ENCODE results near the gene ANXA2R. TPM values are rescaled to one million over a fixed set of nuclear protein-coding genes. Genes with fewer than 3 reads are reported as not detected.
A peak's percentile ranks its signal among the peaks of the same experiment; 100 is the strongest.

Gene ANXA2R
- total RNA-seq, 1 experiment from 2014 or later = 0.20 TPM

- H3K4me3 Mint-ChIP-seq = peak overlapping the region in 1 of 2 experiments; percentile 71; a peak in 3 of 5 replicates
Observed at GRCh38 chr5:43045236-43045635, 5.1 kb upstream of the ANXA2R start.

More at GRCh38 chr5:43045236-43045635, 5.1 kb upstream of the ANXA2R start:
- Histone ChIP-seq H3K23me2 (ENCODE audit: insufficient read length, low read depth, low read length, poor library complexity, severe bottlenecking) (peaks cover 14% of the 10 kb centered on the region), H2BK15ac (ENCODE audit: low read depth, low read length) (no peak overlapping the region), H3T11ph (ENCODE audit: low read length) (no peak overlapping the region), H3K79me1 (ENCODE audit: insufficient read depth, low read depth, low read length, poor library complexity, severe bottlenecking) (no peaks in the 10 kb centered on the region), H2BK5ac (ENCODE audit: insufficient read length, low read length) (no peak overlapping the region), H2AK5ac (ENCODE audit: insufficient read length, low read length) (no peak overlapping the region), H3K79me2 (ENCODE audit: insufficient read depth, low read length) (no peaks in the 10 kb centered on the region), H4K5ac (ENCODE audit: insufficient read length, low read depth, low read length) (no peak overlapping the region), H3K4me1 (ENCODE audit: insufficient read depth, low read length) (peaks cover 7% of the 10 kb centered on the region), H3K4me2 (ENCODE audit: insufficient read depth, insufficient read length, low read length) (peak overlapping the region; percentile 13), H3K9ac (ENCODE audit: extremely low read depth, insufficient read length, low read length) (no peak overlapping the region), H3K23ac (ENCODE audit: insufficient read length, low read depth, low read length) (no peak overlapping the region), H3K56ac (ENCODE audit: insufficient read length, low read depth, low read length) (no peak overlapping the region), H2BK20ac (ENCODE audit: low read depth, low read length, poor library complexity, severe bottlenecking) (no peak overlapping the region), H4K8ac (replicated peaks; ENCODE audit: insufficient read length, low read depth, low read length) (no peak overlapping the region), H2BK12ac (ENCODE audit: insufficient read length, low read depth, low read length) (no peak overlapping the region), H3K9me3 (ENCODE audit: control insufficient read depth, low read depth, low read length) (no peaks in the 10 kb centered on the region), H3K4ac (ENCODE audit: low read depth, low read length) (no peak overlapping the region), H3K27ac (ENCODE audit: insufficient read length, low read depth, low read length) (no peak overlapping the region), H2AFZ (ENCODE audit: low read length) (no peak overlapping the region), H3K14ac (ENCODE audit: insufficient read depth, low read length) (no peak overlapping the region), H3K27me3 (ENCODE audit: insufficient read depth, low read length) (peaks cover 48% of the 10 kb centered on the region), H2BK120ac (ENCODE audit: low read depth, low read length, poor library complexity, severe bottlenecking) (no peak overlapping the region), H4K91ac (ENCODE audit: insufficient read length, low read depth, low read length) (no peak overlapping the region), H3K18ac (ENCODE audit: insufficient read length, low read depth, low read length) (no peak overlapping the region), H4K20me1 (ENCODE audit: control insufficient read depth, insufficient read depth, insufficient read length) (no peaks in the 10 kb centered on the region)
- TF ChIP-seq CTCF (conservative IDR thresholded peaks at IDR 0.05) = no peak
- WGBS (ENCODE audit: extremely low coverage, insufficient read length, low lambda C conversion rate) = no CpG with 5 or more reads among the region's 4 CpGs
- peaks cover 39 to 44% of the 10 kb centered on the region in 2 experiments for H3K4me1 Mint-ChIP-seq
- peaks cover 0 to 3% of the 10 kb centered on the region in 2 experiments; a peak in 3 of 5 replicates for H3K9me3 Mint-ChIP-seq
- H3K27me3 Mint-ChIP-seq (ENCODE audit: low read depth) = peaks cover 71% of the 10 kb centered on the region
- no peaks in the 10 kb centered on the region for H3K36me3 Mint-ChIP-seq (ENCODE audit: insufficient read depth in 1 of 3, low read depth in 3 of 3)
- peak; percentile 46 for DNase-seq
- H3K27ac Mint-ChIP-seq = no peak overlapping the region

Data from H9 (cell line).